Right atrium auricular region (tissue), 2 donors: ENCODE measurements around the gene CEP20. TPM values are rescaled to one million over a fixed set of nuclear protein-coding genes. Genes with fewer than 3 reads are reported as not detected.

ENCODE experiments used
- DNase-seq: peaks from one replicate; pipeline ENCODE4 v3.0.0-alpha.2; 2019; ENCODE audit warnings: low spot score
- H3K27ac ChIP-seq, 2 donors: fragments of 200-600 bp; sonication (generic); 1 replicate in 1 of 2; 2 replicates in 1 of 2; pipeline ENCODE4 v1.5.1; 2016 to 2019
- H3K27me3 ChIP-seq, 2 donors: fragments of 200-600 bp; sonication (generic); one replicate each; pipeline versions ENCODE4 v1.5.1 to v1.6.0; 2017 to 2019
- H3K36me3 ChIP-seq: fragments of 200-600 bp; sonication (generic); one replicate; pipeline ENCODE4 v1.5.1; 2016
- H3K4me1 ChIP-seq, 2 donors: fragments of 200-600 bp; sonication (generic); one replicate each; pipeline versions ENCODE4 v1.5.1 to v1.6.0; 2017 to 2019
- H3K4me3 ChIP-seq, 2 donors: fragments of 200-600 bp; sonication (generic); 1 replicate in 1 of 2; 2 replicates in 1 of 2; pipeline ENCODE4 v1.5.1; 2017 to 2019; ENCODE audit warnings: mild to moderate bottlenecking in 1 of 2, moderate library complexity in 1 of 2
- H3K9me3 ChIP-seq, 2 donors: fragments of 200-600 bp; sonication (generic); one replicate each; pipeline ENCODE4 v1.5.1; 2019
- total RNA-seq, 2 donors: library from RNA; depleted of rRNA; stranded (reverse); fragments of >200 nt; gene quantifications; one replicate each; pipeline ENCODE4 v1.1.0, GENCODE V29; 2016
- TF ChIP-seq, protein P1 (sequence below), 2 donors: fragments of 200-600 bp; sonication (generic); IDR thresholded peaks; one replicate each; pipeline ENCODE4 v1.5.1; 2019; ENCODE audit warnings: antibody characterized with exemption in 2 of 2

The CEP20 gene
- total RNA-seq, 2 donors from 2014 or later, result 20.1 to 35.9 TPM

GRCh38 chr16:15897121-15897780 lies 8.8 kb upstream of the CEP20 start:
- no peaks in the 10 kb centered on the region for H3K36me3 ChIP-seq
- no peak overlapping the region for H3K4me3 ChIP-seq
- no peaks in the 10 kb centered on the region for H3K27me3 ChIP-seq
- no peaks in the 10 kb centered on the region for H3K4me1 ChIP-seq
- H3K27ac ChIP-seq, result no peak overlapping the region
- TF ChIP-seq, protein P1, sequence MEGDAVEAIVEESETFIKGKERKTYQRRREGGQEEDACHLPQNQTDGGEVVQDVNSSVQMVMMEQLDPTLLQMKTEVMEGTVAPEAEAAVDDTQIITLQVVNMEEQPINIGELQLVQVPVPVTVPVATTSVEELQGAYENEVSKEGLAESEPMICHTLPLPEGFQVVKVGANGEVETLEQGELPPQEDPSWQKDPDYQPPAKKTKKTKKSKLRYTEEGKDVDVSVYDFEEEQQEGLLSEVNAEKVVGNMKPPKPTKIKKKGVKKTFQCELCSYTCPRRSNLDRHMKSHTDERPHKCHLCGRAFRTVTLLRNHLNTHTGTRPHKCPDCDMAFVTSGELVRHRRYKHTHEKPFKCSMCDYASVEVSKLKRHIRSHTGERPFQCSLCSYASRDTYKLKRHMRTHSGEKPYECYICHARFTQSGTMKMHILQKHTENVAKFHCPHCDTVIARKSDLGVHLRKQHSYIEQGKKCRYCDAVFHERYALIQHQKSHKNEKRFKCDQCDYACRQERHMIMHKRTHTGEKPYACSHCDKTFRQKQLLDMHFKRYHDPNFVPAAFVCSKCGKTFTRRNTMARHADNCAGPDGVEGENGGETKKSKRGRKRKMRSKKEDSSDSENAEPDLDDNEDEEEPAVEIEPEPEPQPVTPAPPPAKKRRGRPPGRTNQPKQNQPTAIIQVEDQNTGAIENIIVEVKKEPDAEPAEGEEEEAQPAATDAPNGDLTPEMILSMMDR (IDR thresholded peaks at IDR 0.05), result no peak
- DNase-seq, result no peak
- H3K9me3 ChIP-seq, result no peaks in the 10 kb centered on the region

DNA sequence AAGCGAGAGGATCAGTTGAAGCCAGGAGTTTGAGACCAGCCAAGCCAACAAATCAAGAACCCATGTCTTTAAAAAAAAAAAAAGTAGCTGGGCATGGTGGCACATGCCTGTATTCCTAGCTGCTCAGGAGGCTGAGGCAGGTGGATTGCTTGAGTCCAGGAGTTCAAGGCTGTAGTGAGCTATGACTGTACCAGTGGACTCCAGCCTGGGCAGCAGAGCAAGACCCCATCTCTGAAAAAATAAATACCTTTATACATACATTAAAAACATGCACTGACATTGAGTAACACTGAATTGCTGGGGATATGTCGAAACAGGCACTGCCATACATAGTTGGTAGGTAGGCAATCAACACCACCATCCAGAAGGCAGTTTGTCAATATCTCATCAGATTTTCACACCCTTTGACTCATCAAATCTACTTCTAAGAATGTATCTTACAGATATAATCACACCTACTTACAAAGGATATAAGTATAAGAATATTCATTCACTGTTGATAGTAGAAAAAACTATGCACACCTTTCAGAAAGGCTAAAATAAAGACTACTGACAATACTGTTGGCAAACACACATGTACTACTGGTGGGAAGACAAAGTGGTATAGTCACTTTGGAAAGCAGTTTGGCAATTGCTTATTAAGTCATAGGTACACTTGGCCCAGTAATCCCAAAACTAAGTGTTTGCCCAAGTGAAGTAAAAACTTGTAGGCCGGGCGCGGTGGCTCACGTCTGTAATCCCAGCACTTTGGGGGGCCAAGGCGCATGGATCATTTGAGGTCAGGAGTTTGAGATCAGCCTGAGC lies 6.4 kb upstream of the CEP20 start:
- H3K9me3 ChIP-seq, result no peaks in the 10 kb centered on the region
- no peak for DNase-seq

DNA sequence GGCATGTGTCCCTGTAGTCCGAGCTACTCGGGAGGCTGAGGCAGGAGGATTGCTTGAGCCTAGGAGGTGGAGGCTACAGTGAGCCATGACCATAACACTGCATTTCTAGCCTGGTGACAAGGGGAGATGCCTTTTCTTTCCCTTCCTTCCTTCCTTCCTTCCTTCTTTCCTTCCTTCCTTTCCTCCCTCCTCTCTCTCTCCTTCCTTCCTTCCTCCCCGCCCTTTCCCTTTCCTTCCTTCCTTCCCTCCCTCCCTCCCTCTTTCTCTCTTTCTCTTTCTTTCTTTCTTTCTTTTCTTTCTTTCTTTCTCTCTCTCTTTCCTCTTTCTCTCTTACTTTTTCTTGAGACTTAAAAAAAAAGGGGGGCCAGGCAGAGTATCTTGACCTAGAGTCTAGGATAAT lies 3.1 kb upstream of the CEP20 start:
- Histone ChIP-seq H3K4me3 (no peak overlapping the region), H3K9me3 (no peaks in the 10 kb centered on the region), H3K27me3 (no peaks in the 10 kb centered on the region), H3K27ac (no peak overlapping the region), H3K36me3 (no peaks in the 10 kb centered on the region), H3K4me1 (peaks cover 0 to 19% of the 10 kb centered on the region in 2 donors)
- TF ChIP-seq, protein P1 (IDR thresholded peaks at IDR 0.05), result no peak
- DNase-seq, result no peak

More for the DNA sequence above, 6.4 kb upstream of the CEP20 start:
- no peak overlapping the region for H3K4me3 ChIP-seq
- TF ChIP-seq, protein P1 (IDR thresholded peaks at IDR 0.05), result no peak
- no peak overlapping the region for H3K27ac ChIP-seq
- no peaks in the 10 kb centered on the region for H3K27me3 ChIP-seq
- no peaks in the 10 kb centered on the region for H3K4me1 ChIP-seq
- H3K36me3 ChIP-seq, result no peaks in the 10 kb centered on the region

DNA sequence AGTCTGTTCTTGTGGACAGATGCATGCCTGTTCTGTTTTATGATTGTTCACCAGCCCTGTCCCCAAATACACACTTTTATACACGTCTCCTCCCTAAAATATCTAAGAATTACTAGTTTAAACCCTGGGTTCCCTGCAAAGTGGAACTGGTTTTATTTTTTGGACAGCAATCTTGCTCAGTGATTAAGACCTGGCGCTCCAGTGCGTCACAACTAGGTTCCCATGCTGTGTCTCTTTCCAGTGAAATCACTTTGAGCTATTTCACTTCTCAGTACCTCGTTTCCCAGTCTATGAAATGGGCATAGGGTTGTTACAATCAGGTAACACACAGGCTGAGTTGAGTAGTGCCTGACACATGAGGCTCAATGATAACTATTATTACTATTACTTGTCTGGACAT lies 1.1 kb downstream of the CEP20 start:
- Histone ChIP-seq H3K27me3 (no peaks in the 10 kb centered on the region), H3K4me1 (peaks cover 0 to 32% of the 10 kb centered on the region in 2 donors), H3K4me3 (peak overlapping the region in 1 of 2 donors; percentile 72), H3K36me3 (no peaks in the 10 kb centered on the region), H3K27ac (no peak overlapping the region), H3K9me3 (no peaks in the 10 kb centered on the region)
- DNase-seq, result no peak
- TF ChIP-seq, protein P1 (IDR thresholded peaks at IDR 0.05), result no peak

DNA sequence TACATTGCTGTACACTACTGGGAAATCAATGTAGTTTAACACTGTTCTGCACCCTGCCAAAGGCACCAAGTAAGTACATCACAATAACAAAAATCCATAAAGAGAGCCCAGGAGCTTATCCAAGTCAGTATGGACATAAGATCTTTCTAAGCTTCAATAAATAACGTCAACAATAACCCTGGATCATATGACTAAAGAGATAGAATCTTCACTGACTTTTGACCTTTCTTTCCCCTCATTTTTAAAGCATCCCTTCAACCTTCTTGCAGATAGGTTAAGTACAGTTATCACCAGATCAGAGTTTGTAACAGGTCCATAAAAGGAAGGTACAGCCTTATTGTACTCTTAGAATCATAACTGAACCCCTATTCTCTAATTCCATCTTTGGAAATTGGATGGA lies 2.3 kb downstream of the CEP20 start:
- Histone ChIP-seq H3K4me1 (peaks cover 0 to 32% of the 10 kb centered on the region in 2 donors), H3K36me3 (peaks cover 2% of the 10 kb centered on the region), H3K27ac (no peak overlapping the region), H3K4me3 (no peak overlapping the region), H3K27me3 (no peaks in the 10 kb centered on the region), H3K9me3 (no peaks in the 10 kb centered on the region)
- no peak for DNase-seq
- TF ChIP-seq, protein P1 (IDR thresholded peaks at IDR 0.05), result no peak
